Activated CD8-positive, alpha-beta T cell treated with anti-CD3 and anti-CD28 coated beads, Interleukin-2, amount 10 ng/mL, durations not matched to agents 7 days and 5 days (primary cell): ENCODE results near the gene AMOTL2. TPM values are rescaled to one million over a fixed set of nuclear protein-coding genes. Genes with fewer than 3 reads are reported as not detected.

Experiments used
- ATAC-seq: fragments of 150-1000 bp; cut with Tn5 transposase; one replicate; pipeline ENCODE4 v1.10.0; 2021; ENCODE audit warnings: moderate library complexity
- CTCF ChIA-PET: fragments of 350-600 bp; sonication (Branson Sonifier 250); formaldehyde crosslinking; loops from one replicate; lab custom pipeline; 2021; ENCODE audit warnings: antibody characterized with exemption; lab: Charles Lee
- POLR2A ChIA-PET: fragments of 350-600 bp; sonication (Branson Sonifier 250); formaldehyde crosslinking; loops from one replicate; lab custom pipeline; 2021; ENCODE audit warnings: antibody characterized with exemption; lab: Charles Lee
- DNase-seq: peaks from one replicate; pipeline ENCODE4 v3.0.0-alpha.2; 2020
- H3K27ac Mint-ChIP-seq: one replicate; pipeline ENCODE4 v1.8.0; 2021; ENCODE audit warnings: mild to moderate bottlenecking, mixed read lengths
- H3K27me3 Mint-ChIP-seq: one replicate; pipeline ENCODE4 v1.8.0; 2021; ENCODE audit warnings: low read depth, mixed read lengths
- H3K36me3 Mint-ChIP-seq: one replicate; pipeline ENCODE4 v1.8.0; 2021; ENCODE audit warnings: low read depth, mixed read lengths
- H3K4me1 Mint-ChIP-seq: one replicate; pipeline ENCODE4 v1.8.0; 2021; ENCODE audit warnings: low read depth, mixed read lengths
- H3K4me3 Mint-ChIP-seq: one replicate; pipeline ENCODE4 v1.8.0; 2021; ENCODE audit warnings: mild to moderate bottlenecking, mixed read lengths
- H3K9me3 Mint-ChIP-seq: one replicate; pipeline ENCODE4 v1.8.0; 2022; ENCODE audit warnings: mixed read lengths; ENCODE audit not compliant: insufficient read depth
- total RNA-seq, 2 experiments: library from RNA; stranded (reverse); gene quantifications; one replicate each; pipeline ENCODE4 v1.2.3, GENCODE V29; 2021

AMOTL2 gene
- total RNA-seq, 2 experiments from 2014 or later: not detected

DNA sequence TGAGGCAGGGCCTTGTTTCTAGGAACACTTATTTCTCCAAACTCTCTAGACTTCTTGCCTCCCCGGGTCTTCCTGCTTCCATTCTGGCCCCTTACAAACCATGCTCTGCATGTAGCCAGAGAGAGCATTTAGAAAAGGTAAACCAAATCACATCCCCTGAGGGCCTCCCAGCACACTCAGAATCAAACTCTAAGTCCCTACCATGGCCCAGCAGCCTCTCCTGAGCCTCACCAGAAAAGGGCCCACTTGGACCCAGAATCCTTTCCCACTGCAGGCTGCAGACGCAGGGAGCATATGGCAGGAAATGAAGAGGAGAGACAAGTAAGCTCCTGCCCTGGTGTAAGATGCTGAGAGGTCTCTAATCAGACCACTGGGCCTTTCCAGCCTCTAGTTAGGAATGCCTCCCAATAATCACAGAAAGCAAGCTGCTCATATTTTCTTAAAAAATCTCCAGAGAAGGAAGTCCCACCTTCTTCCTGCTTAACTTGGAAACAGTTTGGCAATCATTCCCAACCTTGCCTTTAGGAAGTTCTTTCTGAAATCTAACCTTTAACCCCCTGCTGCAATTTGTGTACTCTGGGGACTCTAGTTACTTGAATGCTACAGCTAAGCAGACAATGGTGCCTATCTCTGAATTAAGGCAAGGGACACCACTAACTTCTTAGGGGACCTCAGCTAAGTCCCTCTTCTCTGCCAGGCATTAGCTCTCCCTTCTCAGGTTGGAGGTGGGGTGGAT lies 4.2 kb downstream of the AMOTL2 start:
- ATAC-seq (no peak), DNase-seq (no peak)
- peaks cover 16% of the 10 kb centered on the region for H3K4me1 Mint-ChIP-seq
- POLR2A ChIA-PET: no interaction called here
- H3K27ac Mint-ChIP-seq: no peak overlapping the region
- H3K4me3 Mint-ChIP-seq: no peak overlapping the region
- H3K27me3 Mint-ChIP-seq: peaks cover 26% of the 10 kb centered on the region
- CTCF ChIA-PET: no interaction called here
- no peaks in the 10 kb centered on the region for H3K9me3 Mint-ChIP-seq
- no peaks in the 10 kb centered on the region for H3K36me3 Mint-ChIP-seq

- H3K9me3 Mint-ChIP-seq: no peaks in the 10 kb centered on the region
- peaks cover 18% of the 10 kb centered on the region for H3K4me1 Mint-ChIP-seq
- ATAC-seq (no peak), DNase-seq (no peak)
- H3K27ac Mint-ChIP-seq: no peak overlapping the region
- CTCF ChIA-PET: no interaction called here
- POLR2A ChIA-PET: no interaction called here
- no peak overlapping the region for H3K4me3 Mint-ChIP-seq
- no peaks in the 10 kb centered on the region for H3K36me3 Mint-ChIP-seq
- H3K27me3 Mint-ChIP-seq: peaks cover 22% of the 10 kb centered on the region
Observed at GRCh38 chr3:134369231-134369741, 5.0 kb downstream of the AMOTL2 start.

GRCh38 chr3:134368751-134369105 lies 5.5 kb downstream of the AMOTL2 start:
- no peak overlapping the region for H3K27ac Mint-ChIP-seq
- H3K4me1 Mint-ChIP-seq: peaks cover 19% of the 10 kb centered on the region
- ChIA-PET POLR2A (no interaction called here), CTCF (no interaction called here)
- peaks cover 21% of the 10 kb centered on the region for H3K27me3 Mint-ChIP-seq
- no peak for DNase-seq
- no peaks in the 10 kb centered on the region for H3K9me3 Mint-ChIP-seq
- no peak for ATAC-seq
- no peaks in the 10 kb centered on the region for H3K36me3 Mint-ChIP-seq
- no peak overlapping the region for H3K4me3 Mint-ChIP-seq

DNA sequence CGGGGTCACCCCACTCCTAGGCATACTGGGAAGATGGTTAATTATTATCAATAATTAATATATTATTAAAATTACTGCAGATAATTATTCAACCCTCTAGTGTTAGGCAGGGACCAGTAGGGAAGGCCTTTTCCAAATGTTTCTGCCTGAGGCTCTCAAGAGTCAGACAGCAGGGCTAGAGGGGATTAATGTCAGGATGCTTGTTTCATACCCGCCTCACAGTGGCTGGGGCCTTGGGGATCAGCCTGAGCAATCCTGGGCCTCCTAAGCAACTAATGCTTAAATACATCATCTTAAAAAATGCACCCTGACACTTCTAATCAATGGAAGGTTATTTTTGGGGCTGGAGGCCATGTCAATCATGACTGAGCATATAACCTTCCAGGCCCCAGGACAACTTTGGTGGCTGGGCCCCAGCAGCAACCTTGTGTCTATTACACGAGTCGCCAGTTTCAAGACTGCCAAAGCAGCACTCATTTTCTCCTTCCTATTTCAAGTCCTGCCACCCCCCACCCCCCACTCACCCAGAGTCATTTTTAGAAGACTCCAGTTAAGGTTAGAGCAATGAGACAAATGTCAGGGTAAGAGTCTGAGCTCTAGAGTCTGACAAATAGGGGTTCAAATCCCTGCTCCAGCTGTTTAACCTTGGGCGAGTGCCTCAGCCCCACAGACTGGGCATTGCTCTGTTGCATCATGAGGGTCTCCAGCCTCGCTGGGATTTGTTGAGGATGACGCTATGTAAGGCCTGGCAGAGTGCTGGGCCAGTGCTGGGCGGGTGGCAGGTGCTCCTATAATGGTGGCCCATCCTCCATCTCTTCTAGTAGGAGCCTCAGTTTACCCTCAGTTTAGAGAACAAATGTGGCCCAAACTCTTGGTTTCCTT lies 6.1 kb downstream of the AMOTL2 start:
- H3K4me1 Mint-ChIP-seq: peaks cover 25% of the 10 kb centered on the region
- H3K27ac Mint-ChIP-seq: no peak overlapping the region
- no peak for ATAC-seq
- ChIA-PET POLR2A (interaction anchor here (0.7 kb wide), 1 partner anchor 65 kb away, joined by 3 read pairs; no protein-coding TSS in a partner anchor), CTCF (interaction anchor here (0.8 kb wide), 1 partner anchor 61 kb away, joined by 3 read pairs; no protein-coding TSS in a partner anchor)
- no peaks in the 10 kb centered on the region for H3K9me3 Mint-ChIP-seq
- no peak for DNase-seq
- no peaks in the 10 kb centered on the region for H3K36me3 Mint-ChIP-seq
- H3K4me3 Mint-ChIP-seq: no peak overlapping the region
- peaks cover 21% of the 10 kb centered on the region for H3K27me3 Mint-ChIP-seq

GRCh38 chr3:134366928-134367811 lies 7.1 kb downstream of the AMOTL2 start:
- CTCF ChIA-PET: interaction anchor here (0.8 kb wide), 1 partner anchor 60 kb away, joined by 3 read pairs; no protein-coding TSS in a partner anchor
- POLR2A ChIA-PET: interaction anchor here (0.7 kb wide), 1 partner anchor 64 kb away, joined by 3 read pairs; no protein-coding TSS in a partner anchor
- no peak overlapping the region for H3K4me3 Mint-ChIP-seq
- H3K36me3 Mint-ChIP-seq: no peaks in the 10 kb centered on the region
- H3K27me3 Mint-ChIP-seq: peaks cover 14% of the 10 kb centered on the region
- peaks cover 25% of the 10 kb centered on the region for H3K4me1 Mint-ChIP-seq
- DNase-seq (no peak), ATAC-seq (no peak)
- no peaks in the 10 kb centered on the region for H3K9me3 Mint-ChIP-seq
- no peak overlapping the region for H3K27ac Mint-ChIP-seq

DNA sequence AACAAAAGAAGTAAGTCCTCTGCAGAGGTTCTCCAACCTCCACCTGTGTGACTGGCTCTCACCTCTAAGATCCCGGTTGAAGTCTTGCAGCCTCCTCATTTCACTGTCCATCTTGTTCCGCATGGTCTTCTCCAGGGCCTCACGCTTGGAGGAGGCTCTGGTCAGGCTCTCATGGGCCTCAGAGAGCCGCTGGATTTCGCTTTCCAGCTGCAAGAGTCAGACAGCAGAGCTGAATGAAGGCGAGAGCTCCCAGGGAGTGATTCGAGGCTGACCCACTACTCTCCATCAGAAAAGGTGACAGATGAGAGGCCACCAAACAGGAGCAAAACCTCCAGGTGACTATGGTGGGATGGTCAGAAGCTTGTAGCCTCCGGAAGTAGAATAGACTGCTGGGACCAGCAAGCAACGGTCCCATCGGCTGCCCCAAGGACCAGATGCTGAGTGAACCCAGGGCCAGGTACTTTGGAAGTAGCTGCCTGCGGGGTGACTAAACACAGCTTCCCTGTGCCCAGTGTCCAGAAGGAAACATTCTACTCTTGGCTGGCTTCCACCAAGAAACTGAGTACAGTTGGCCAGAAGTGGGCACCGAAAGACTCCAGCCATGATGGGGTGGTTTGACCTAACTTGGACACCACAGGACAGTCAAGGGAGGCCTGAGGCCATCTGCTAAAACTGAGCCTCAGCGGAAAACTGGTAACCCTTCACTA lies 7.9 kb downstream of the AMOTL2 start:
- Mint-ChIP-seq H3K4me1 (peaks cover 25% of the 10 kb centered on the region), H3K9me3 (no peaks in the 10 kb centered on the region), H3K36me3 (no peaks in the 10 kb centered on the region), H3K4me3 (no peak overlapping the region), H3K27me3 (peaks cover 14% of the 10 kb centered on the region), H3K27ac (no peak overlapping the region)
- POLR2A ChIA-PET: no interaction called here
- ATAC-seq (no peak), DNase-seq (no peak)
- CTCF ChIA-PET: no interaction called here

DNA sequence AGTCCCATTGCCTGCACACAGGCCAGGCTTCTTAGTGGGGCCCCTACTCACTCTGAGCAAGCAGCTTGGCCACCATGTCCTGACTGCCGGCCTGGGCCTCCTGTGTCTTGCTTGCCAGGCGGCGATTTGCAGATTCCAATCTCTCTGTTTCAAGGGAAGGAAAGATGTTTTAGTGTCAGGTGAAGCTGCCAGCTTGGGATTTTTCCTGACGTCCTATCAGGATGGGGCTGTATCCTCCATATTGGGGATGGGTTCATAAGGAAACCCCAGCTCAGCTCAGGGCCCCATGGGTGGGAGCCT lies 8.5 kb downstream of the AMOTL2 start:
- ChIA-PET POLR2A (no interaction called here), CTCF (interaction anchor here (1.2 kb wide), 1 partner anchor 108 kb away, joined by 5 read pairs; no protein-coding TSS in a partner anchor)
- H3K36me3 Mint-ChIP-seq: no peaks in the 10 kb centered on the region
- no peak for DNase-seq
- H3K27ac Mint-ChIP-seq: no peak overlapping the region
- ATAC-seq: no peak
- no peak overlapping the region for H3K4me3 Mint-ChIP-seq
- H3K4me1 Mint-ChIP-seq: peaks cover 25% of the 10 kb centered on the region
- peaks cover 14% of the 10 kb centered on the region for H3K27me3 Mint-ChIP-seq
- no peaks in the 10 kb centered on the region for H3K9me3 Mint-ChIP-seq

GRCh38 chr3:134364936-134365765 lies 9.1 kb downstream of the AMOTL2 start:
- no peak for DNase-seq
- Mint-ChIP-seq H3K27me3 (peaks cover 16% of the 10 kb centered on the region), H3K36me3 (no peaks in the 10 kb centered on the region), H3K9me3 (no peaks in the 10 kb centered on the region), H3K4me1 (peaks cover 25% of the 10 kb centered on the region), H3K27ac (no peak overlapping the region), H3K4me3 (peak overlapping the region; percentile 31)
- ATAC-seq: no peak
- CTCF ChIA-PET: interaction anchor here (0.8 to 1.8 kb wide), 6 partner anchors 13 to 152 kb away, joined by 3 to 6 read pairs (median 3); no protein-coding TSS in a partner anchor
- POLR2A ChIA-PET: no interaction called here

GRCh38 chr3:134364061-134364935 lies 9.9 kb downstream of the AMOTL2 start:
- ATAC-seq: peak; percentile 68
- Mint-ChIP-seq H3K36me3 (no peaks in the 10 kb centered on the region), H3K27me3 (peaks cover 16% of the 10 kb centered on the region), H3K4me3 (peak overlapping the region; percentile 36), H3K9me3 (no peaks in the 10 kb centered on the region), H3K27ac (peak overlapping the region; percentile 9), H3K4me1 (peaks cover 25% of the 10 kb centered on the region)
- CTCF ChIA-PET: interaction anchor here (0.8 to 1.8 kb wide), 6 partner anchors 14 to 152 kb away, joined by 3 to 6 read pairs (median 3); no protein-coding TSS in a partner anchor
- peak; percentile 52 for DNase-seq
- POLR2A ChIA-PET: interaction anchor here (0.6 kb wide), 1 partner anchor 122 kb away, joined by 3 read pairs; the partner anchor contains the start of genes ANAPC13 and CEP63
